Natural killer cell (primary cell): Measurements from ENCODE around the gene TUBB4A. TPM values are rescaled to one million over a fixed set of nuclear protein-coding genes. Genes with fewer than 3 reads are reported as not detected.
A peak's percentile ranks its signal among the peaks of the same experiment; 100 is the strongest.

Source experiments
- ATAC-seq, 3 donors: fragments of 150-1000 bp in 2 of 3; fragments of 200-7000 bp in 1 of 3; cut with Tn5 transposase; 1 replicate in 1 of 3; 2 replicates in 2 of 3; pipeline ENCODE4 v1.10.0; 2021; ENCODE audit warnings: mild to moderate bottlenecking in 2 of 3, moderate library complexity in 2 of 3
- DNase-seq, 2 donors: peaks; one replicate each; pipeline versions ENCODE4 v3.0.0 to v3.0.0-alpha.2; 2013 to 2021; ENCODE audit warnings: mixed read lengths in 1 of 2
- H3K27ac ChIP-seq: one replicate; pipeline ENCODE4 v1.5.1; 2013; ENCODE audit warnings: mild to moderate bottlenecking, low read length
- H3K27me3 ChIP-seq: one replicate; pipeline ENCODE4 v1.6.1; 2013; ENCODE audit warnings: low read length; ENCODE audit not compliant: control insufficient read depth, insufficient read depth
- H3K36me3 ChIP-seq: one replicate; pipeline ENCODE4 v1.6.1; 2013; ENCODE audit warnings: low read length; ENCODE audit not compliant: control insufficient read depth, insufficient read depth
- H3K4me1 ChIP-seq: one replicate; pipeline ENCODE4 v1.6.1; 2013; ENCODE audit warnings: low read length; ENCODE audit not compliant: control insufficient read depth, insufficient read depth
- H3K4me3 ChIP-seq: one replicate; pipeline ENCODE4 v1.5.1; 2013; ENCODE audit warnings: low read length
- H3K9me3 ChIP-seq: one replicate; pipeline ENCODE4 v1.6.1; 2013; ENCODE audit warnings: low read length; ENCODE audit not compliant: control insufficient read depth, insufficient read depth
- H3K27ac Mint-ChIP-seq, 2 donors: one replicate each; pipeline ENCODE4 v1.8.0; 2022; ENCODE audit warnings: mild to moderate bottlenecking in 2 of 2, mixed read lengths in 2 of 2, moderate library complexity in 1 of 2
- H3K27me3 Mint-ChIP-seq, 2 donors: one replicate each; pipeline ENCODE4 v1.8.0; 2022; ENCODE audit warnings: low read depth in 2 of 2, mixed read lengths in 2 of 2
- H3K36me3 Mint-ChIP-seq: one replicate; pipeline ENCODE4 v1.8.0; 2022; ENCODE audit warnings: mixed read lengths
- H3K4me1 Mint-ChIP-seq, 2 donors: one replicate each; pipeline ENCODE4 v1.8.0; 2022; ENCODE audit warnings: mixed read lengths in 2 of 2
- H3K4me3 Mint-ChIP-seq: one replicate; pipeline ENCODE4 v1.8.0; 2022; ENCODE audit warnings: mild to moderate bottlenecking, moderate library complexity, mixed read lengths
- H3K9me3 Mint-ChIP-seq, 2 donors: one replicate each; pipeline ENCODE4 v1.8.0; 2022; ENCODE audit warnings: mixed read lengths in 2 of 2
- WGBS: methylation state at CpG from one replicate; pipeline ENCODE4 v1.1.7; 2013; ENCODE audit warnings: missing lambda C conversion rate; ENCODE audit not compliant: insufficient coverage; 5-methylcytosine and 5-hydroxymethylcytosine counted together
- intact Hi-C: fragments of 100-400 bp; cut with micrococcal nuclease; formaldehyde crosslinking; loops from one replicate; pipeline ENCODE4 v1.14.2; 2022
- total RNA-seq, 4 donors: library from RNA; stranded (reverse); fragments of 120-200 nt in 1 of 4; gene quantifications; one replicate each; pipeline versions ENCODE4 v1.2.3 to v1.2.4, GENCODE V29; 2013 to 2022
- TF ChIP-seq, protein P1 (sequence below): fragments of 200-600 bp; IDR thresholded peaks from one replicate; pipeline ENCODE4 v1.8.0; 2022; ENCODE audit warnings: antibody characterized with exemption

TUBB4A gene
- total RNA-seq, 3 donors from 2014 or later (not counting 1 experiment from before 2014, with no cell fraction given): 0.40 to 2.6 (median 1.8) TPM

DNA sequence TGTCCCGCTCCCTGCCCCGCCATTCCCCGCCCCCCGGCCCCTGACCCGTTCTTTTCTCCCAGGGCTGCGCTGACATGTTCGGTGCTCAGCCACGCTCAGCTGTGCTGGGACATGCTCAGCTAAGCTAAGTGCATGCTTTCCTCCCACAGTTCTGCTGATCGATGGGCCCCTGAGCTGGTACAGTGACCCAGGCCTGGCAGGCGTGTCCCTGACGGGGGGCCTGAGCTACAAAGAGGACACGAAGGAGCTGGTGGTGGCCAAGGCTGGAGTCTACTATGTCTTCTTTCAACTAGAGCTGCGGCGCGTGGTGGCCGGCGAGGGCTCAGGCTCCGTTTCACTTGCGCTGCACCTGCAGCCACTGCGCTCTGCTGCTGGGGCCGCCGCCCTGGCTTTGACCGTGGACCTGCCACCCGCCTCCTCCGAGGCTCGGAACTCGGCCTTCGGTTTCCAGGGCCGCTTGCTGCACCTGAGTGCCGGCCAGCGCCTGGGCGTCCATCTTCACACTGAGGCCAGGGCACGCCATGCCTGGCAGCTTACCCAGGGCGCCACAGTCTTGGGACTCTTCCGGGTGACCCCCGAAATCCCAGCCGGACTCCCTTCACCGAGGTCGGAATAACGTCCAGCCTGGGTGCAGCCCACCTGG, 32.5 kb upstream of the TUBB4A start:
- H3K27ac Mint-ChIP-seq: no peak overlapping the region
- intact Hi-C loops: no loop called here
- WGBS: 95% methylated on average over 40 of the region's 40 CpGs
- peaks cover 17% of the 10 kb centered on the region for H3K27me3 ChIP-seq
- DNase-seq (no peak), ATAC-seq (no peak)
- peaks cover 55% of the 10 kb centered on the region for H3K4me1 ChIP-seq
- TF ChIP-seq, protein P1, sequence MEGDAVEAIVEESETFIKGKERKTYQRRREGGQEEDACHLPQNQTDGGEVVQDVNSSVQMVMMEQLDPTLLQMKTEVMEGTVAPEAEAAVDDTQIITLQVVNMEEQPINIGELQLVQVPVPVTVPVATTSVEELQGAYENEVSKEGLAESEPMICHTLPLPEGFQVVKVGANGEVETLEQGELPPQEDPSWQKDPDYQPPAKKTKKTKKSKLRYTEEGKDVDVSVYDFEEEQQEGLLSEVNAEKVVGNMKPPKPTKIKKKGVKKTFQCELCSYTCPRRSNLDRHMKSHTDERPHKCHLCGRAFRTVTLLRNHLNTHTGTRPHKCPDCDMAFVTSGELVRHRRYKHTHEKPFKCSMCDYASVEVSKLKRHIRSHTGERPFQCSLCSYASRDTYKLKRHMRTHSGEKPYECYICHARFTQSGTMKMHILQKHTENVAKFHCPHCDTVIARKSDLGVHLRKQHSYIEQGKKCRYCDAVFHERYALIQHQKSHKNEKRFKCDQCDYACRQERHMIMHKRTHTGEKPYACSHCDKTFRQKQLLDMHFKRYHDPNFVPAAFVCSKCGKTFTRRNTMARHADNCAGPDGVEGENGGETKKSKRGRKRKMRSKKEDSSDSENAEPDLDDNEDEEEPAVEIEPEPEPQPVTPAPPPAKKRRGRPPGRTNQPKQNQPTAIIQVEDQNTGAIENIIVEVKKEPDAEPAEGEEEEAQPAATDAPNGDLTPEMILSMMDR: no peak
- no peaks in the 10 kb centered on the region for H3K36me3 Mint-ChIP-seq
- peaks cover 17 to 40% of the 10 kb centered on the region in 2 donors for H3K4me1 Mint-ChIP-seq
- no peaks in the 10 kb centered on the region for H3K9me3 Mint-ChIP-seq
- no peaks in the 10 kb centered on the region for H3K36me3 ChIP-seq
- H3K4me3 ChIP-seq: no peak overlapping the region
- H3K9me3 ChIP-seq: no peaks in the 10 kb centered on the region
- no peak overlapping the region for H3K27ac ChIP-seq
- no peak overlapping the region for H3K4me3 Mint-ChIP-seq
- peaks cover 0 to 30% of the 10 kb centered on the region in 2 donors for H3K27me3 Mint-ChIP-seq

GRCh38 chr19:6533746-6534418, 31.8 kb upstream of the TUBB4A start:
- H3K27ac Mint-ChIP-seq: no peak overlapping the region
- no peak overlapping the region for H3K4me3 ChIP-seq
- no peaks in the 10 kb centered on the region for H3K36me3 ChIP-seq
- H3K36me3 Mint-ChIP-seq: no peaks in the 10 kb centered on the region
- DNase-seq (no peak), ATAC-seq (no peak)
- H3K9me3 ChIP-seq: no peaks in the 10 kb centered on the region
- peaks cover 17% of the 10 kb centered on the region for H3K27me3 ChIP-seq
- WGBS: 67% methylated on average over 10 of the region's 11 CpGs
- TF ChIP-seq, protein P1: no peak
- peaks cover 17 to 45% of the 10 kb centered on the region in 2 donors for H3K4me1 Mint-ChIP-seq
- H3K27me3 Mint-ChIP-seq: peaks cover 0 to 34% of the 10 kb centered on the region in 2 donors
- peaks cover 58% of the 10 kb centered on the region for H3K4me1 ChIP-seq
- H3K4me3 Mint-ChIP-seq: no peak overlapping the region
- no peaks in the 10 kb centered on the region for H3K9me3 Mint-ChIP-seq
- intact Hi-C loops: no loop called here
- H3K27ac ChIP-seq: no peak overlapping the region

DNA sequence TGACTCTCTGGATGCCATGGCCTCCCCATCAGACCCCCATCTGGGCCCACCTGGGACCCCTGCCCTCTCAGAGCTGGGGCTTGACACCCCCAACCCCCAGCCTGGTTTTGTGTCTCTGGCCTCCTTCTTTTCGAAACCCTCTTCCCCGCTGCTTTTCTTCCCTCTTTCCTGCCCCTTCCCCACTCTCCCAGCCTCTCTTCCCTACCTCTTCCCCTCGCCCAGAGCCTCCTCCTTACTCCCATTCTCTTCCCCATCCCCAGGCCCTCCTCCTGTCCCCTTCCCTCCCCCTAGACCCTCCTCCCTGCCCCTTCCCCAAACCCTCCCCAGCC, 30.9 kb upstream of the TUBB4A start:
- no peak for DNase-seq
- Histone ChIP-seq H3K36me3 (no peaks in the 10 kb centered on the region), H3K27ac (peak overlapping the region; percentile 40), H3K9me3 (no peaks in the 10 kb centered on the region), H3K27me3 (peaks cover 17% of the 10 kb centered on the region), H3K4me3 (peak overlapping the region; percentile 62), H3K4me1 (peaks cover 64% of the 10 kb centered on the region)
- no peak for ATAC-seq
- Mint-ChIP-seq H3K27ac (peak overlapping the region in 1 of 2 donors; percentile 56), H3K27me3 (peaks cover 0 to 34% of the 10 kb centered on the region in 2 donors), H3K4me3 (peak overlapping the region; percentile 49), H3K36me3 (no peaks in the 10 kb centered on the region), H3K9me3 (no peaks in the 10 kb centered on the region), H3K4me1 (peaks cover 17 to 45% of the 10 kb centered on the region in 2 donors)
- intact Hi-C loops: no loop called here
- TF ChIP-seq, protein P1: no peak
- WGBS: 49% methylated on average over 3 of the region's 3 CpGs
